Adipose tissue (tissue), 3 donors: ENCODE results near the gene CPEB4. TPM values are rescaled to one million over a fixed set of nuclear protein-coding genes. Genes with fewer than 3 reads are reported as not detected.

Experiments
- H3K27ac ChIP-seq: one replicate; pipeline ENCODE4 v1.5.1; 2013; ENCODE audit warnings: low read depth, low read length
- WGBS, 3 donors: extraction: QIAGEN DNeasy Blood & Tissue Kit; methylation state at CpG; one replicate each; pipeline ENCODE4 v1.1.7; 2013; 5-methylcytosine and 5-hydroxymethylcytosine counted together
- polyA plus RNA-seq, 3 donors: library from polyadenylated mRNA; stranded (reverse); fragments of 200-250 nt; gene quantifications; one replicate each; pipeline ENCODE4 v1.2.3, GENCODE V29; 2013
- donor health status: healthy with polysubstance abuse.
- donor health status: Bipolar disorder and iron deficiency.
- donor health status: healthy.

The CPEB4 gene
- polyA plus RNA-seq, 3 donors = 6.5 to 21.4 (median 11.0) TPM

DNA sequence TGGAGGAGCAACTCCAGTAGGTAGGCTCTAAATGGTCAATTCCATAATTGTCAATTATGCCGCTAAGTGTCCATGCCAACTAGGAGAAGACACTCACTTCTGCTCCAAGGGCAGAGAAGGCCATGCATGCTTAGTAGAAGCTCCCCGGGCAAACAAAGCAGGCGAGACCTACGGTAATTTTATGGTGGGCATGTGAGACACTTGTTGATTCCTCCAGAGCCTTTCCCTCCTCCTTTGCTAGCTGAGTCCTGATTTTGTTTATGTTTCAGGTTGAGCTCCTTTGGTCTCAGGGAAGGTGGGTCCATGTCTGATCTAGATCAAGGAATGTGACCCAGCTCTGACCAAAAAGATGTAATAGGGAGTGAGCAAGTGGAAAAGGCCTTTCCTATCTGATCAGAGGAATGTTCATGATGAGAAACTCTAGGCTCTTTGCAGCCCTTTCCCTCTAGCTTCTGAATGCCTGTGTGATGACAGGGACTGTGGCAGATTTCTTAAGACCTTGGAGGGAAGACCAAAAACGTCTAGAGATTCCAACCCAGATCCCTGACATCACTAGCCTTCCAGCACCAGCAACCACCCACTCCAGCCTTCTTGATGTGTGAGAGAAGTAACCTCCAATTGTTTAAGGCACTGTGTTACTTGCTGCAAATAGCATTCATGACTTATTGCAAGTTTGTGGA, 7.7 kb upstream of the CPEB4 start:
- WGBS, 3 donors = 82 to 85% (median 84%) methylated on average over 5 of the region's 5 CpGs

DNA sequence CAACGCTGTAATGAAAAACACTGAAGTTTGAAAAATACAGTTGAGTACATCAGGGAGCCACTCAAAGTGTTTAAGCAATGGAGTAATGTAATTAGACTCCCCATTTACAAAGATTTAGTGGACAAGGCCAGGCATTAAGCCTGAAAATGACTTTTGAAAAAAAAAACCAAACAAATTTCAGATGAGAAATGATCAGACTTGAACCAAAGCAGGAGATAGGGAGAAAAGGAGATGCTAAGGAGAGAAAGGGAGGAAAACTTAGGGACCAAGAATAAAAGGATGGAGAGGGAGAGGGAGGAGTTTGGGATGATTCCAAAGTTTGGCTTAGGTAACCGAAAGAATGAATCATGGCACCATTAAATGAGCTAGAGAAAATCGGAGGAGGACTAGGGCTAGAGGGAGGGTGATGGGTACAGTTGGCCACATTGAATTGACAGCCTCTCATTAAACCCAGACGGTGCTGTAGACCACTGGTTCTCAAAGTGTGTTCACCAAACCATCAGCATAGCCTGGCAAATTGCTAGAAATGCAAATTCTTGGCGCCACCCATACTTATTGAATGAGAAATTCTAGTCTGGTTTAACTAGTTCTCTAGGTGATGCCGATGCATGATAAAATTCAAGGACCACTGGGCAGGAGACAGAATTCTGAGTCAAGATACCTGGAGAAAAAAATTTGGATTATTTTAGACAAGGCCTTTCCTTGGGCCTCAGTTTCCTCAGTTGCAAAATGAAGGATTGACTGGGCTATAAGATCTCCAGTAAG, 6.2 kb upstream of the CPEB4 start:
- WGBS, 3 donors = 90 to 95% (median 93%) methylated on average over 6 of the region's 6 CpGs
- no peak overlapping the region for H3K27ac ChIP-seq

More for the DNA sequence above, 7.7 kb upstream of the CPEB4 start:
- no peak overlapping the region for H3K27ac ChIP-seq

DNA sequence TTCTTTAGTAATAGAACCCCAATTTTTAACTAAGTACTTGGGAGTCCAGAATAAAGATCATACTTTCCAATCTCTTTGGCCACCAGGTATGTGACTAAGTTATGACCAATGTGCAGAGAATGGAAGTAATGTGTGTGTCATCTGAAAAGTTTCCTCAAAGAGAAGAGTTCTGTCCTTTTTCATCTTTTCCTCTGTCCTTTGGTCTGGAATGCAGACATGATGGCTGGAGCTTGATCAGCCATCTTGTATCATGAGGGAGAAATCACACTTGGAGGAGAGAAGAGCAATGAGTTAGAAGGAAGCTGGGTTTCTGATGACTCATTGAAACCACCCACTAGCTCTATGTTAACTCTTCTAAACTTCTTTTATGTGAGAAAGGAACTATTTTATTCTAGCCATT, 5.5 kb upstream of the CPEB4 start:
- H3K27ac ChIP-seq = no peak overlapping the region

GRCh38 chr5:173883347-173883924, 4.7 kb upstream of the CPEB4 start:
- WGBS, 3 donors = 88 to 92% (median 89%) methylated on average over 3 of the region's 3 CpGs
- no peak overlapping the region for H3K27ac ChIP-seq

- 53 to 74% (median 59%) methylated on average over 2 of the region's 2 CpGs for WGBS, 3 donors
- H3K27ac ChIP-seq = no peak overlapping the region
Observed at GRCh38 chr5:173884402-173885053, 3.6 kb upstream of the CPEB4 start.

GRCh38 chr5:173885054-173885443, 3.1 kb upstream of the CPEB4 start:
- 89 to 96% (median 93%) methylated on average over 1 of the region's 1 CpG for WGBS, 3 donors
- H3K27ac ChIP-seq = no peak overlapping the region

DNA sequence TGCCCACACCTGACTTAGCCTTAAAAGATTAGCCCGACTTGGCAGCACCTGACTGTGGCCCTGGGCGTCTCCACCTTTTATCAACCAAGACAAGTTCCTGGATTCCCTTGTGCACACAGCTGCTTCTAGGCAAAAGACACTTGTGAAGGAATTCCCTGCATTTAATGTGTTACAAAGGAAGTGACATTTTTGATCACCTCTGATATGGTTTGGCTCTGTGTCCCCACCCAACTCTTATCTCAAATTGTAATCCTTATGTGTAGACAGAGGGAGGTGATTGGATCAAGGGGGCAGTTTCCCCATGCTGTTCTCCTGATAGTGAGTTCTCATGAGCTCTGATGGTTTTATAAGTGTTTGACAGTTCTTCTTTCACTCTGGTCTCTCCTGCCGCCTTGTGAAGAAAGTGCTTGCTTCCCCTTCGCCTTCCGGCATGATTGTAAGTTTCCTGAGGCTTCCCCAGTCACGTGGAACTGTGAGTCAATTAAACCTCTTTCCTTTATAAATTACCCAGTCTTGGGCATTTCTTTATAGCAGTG, 2.6 kb upstream of the CPEB4 start:
- no peak overlapping the region for H3K27ac ChIP-seq
- 41 to 61% (median 48%) methylated on average over 6 of the region's 6 CpGs for WGBS, 3 donors

- WGBS, 3 donors = 94 to 97% (median 95%) methylated on average over 2 of the region's 2 CpGs
- H3K27ac ChIP-seq = no peak overlapping the region
Observed at GRCh38 chr5:173886150-173886549, 2.0 kb upstream of the CPEB4 start.

DNA sequence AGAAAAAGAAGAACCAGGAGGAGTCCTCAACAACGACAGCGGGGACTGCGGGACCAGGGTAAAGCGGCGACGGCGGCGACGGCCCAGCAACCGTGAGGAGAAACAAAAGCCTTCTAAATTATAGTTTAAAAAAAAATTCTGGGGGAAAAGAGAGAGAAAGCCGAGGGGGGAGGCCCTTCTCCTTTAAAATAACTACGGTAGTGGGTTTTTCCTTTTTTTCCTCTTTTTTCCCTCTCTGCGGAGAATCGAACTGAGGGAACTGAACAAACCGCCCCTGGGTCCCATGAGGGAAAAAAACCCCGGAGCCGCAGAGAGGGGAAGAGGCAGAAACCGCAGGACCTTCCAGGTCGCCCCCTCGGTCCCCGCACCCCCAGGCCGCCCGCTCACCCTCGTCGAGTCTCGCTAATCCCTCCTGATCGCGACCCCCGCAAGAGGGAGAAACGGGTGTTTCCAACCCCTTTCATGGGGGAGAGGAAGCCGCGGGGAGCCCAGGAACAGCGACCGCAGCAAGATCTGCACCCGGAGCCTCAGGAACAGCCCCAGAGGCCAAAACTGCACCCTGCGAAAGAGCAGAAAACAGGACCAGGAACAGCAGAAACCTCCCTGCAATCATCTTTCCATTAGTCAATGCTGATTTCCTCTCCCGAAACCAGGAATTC, 453 bp downstream of the CPEB4 start:
- H3K27ac ChIP-seq = peak overlapping the region; percentile 83
- WGBS, 3 donors = 0 to 1% (median 0%) methylated on average over 27 to 37 of the region's 37 CpGs

DNA sequence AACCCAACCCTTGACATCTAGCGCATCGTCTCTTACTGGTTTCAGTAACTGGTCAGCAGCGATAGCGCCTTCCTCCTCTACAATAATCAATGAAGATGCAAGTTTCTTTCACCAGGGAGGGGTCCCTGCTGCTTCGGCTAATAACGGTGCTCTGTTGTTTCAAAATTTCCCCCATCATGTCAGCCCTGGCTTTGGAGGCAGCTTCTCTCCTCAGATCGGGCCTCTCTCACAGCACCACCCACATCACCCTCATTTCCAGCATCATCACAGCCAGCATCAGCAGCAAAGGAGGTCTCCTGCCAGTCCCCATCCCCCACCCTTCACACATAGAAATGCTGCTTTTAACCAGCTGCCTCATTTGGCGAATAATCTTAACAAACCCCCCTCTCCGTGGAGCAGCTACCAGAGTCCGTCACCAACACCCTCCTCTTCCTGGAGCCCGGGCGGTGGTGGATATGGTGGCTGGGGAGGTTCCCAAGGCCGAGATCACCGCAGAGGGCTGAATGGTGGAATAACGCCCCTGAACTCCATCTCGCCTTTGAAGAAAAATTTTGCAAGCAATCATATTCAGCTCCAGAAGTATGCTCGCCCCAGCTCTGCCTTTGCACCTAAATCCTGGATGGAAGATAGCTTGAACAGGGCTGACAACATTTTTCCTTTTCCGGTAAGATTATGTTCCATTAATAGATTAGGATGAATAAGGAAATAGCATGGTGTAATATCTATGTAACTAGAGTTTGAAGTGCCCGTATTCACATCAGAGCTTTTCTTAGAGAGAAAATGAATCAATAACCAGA, 2.2 kb downstream of the CPEB4 start:
- 30 to 54% (median 49%) methylated on average over 19 of the region's 19 CpGs for WGBS, 3 donors
- H3K27ac ChIP-seq = no peak overlapping the region

GRCh38 chr5:173891308-173892116, 3.4 kb downstream of the CPEB4 start:
- 21 to 72% (median 65%) methylated on average over 3 of the region's 3 CpGs for WGBS, 3 donors
- no peak overlapping the region for H3K27ac ChIP-seq

GRCh38 chr5:173893192-173893561, 5.0 kb downstream of the CPEB4 start:
- WGBS, 3 donors = 59 to 88% (median 80%) methylated on average over 2 of the region's 2 CpGs
- H3K27ac ChIP-seq = no peak overlapping the region

GRCh38 chr5:173895401-173896165, 7.4 kb downstream of the CPEB4 start:
- H3K27ac ChIP-seq = no peak overlapping the region
- 73 to 84% (median 76%) methylated on average over 5 of the region's 5 CpGs for WGBS, 3 donors

DNA sequence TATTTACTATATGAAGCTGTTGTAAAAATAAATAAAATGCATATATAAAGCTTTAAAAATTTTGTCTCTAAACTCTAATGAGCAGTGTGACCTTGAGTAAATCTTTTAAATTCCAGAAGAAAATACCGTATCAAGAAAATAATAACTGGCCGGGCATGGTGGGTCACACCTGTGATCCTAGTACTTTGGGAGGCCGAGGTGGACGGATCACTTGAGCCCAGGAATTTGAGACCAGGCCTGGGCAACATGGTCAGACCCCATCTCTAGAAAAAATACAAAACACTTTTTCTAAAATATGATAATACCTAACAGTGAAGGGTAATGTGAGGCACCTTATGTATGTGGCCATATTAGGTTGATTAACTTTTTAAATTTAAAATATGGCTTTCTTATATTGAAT, 8.5 kb downstream of the CPEB4 start:
- WGBS, 3 donors = 94 to 98% (median 97%) methylated on average over 4 of the region's 4 CpGs
- no peak overlapping the region for H3K27ac ChIP-seq

GRCh38 chr5:173901705-173902104, 13.6 kb downstream of the CPEB4 start:
- H3K27ac ChIP-seq = no peak overlapping the region
- WGBS, 3 donors = 91 to 97% (median 96%) methylated on average over 3 of the region's 3 CpGs

- WGBS, 3 donors = 62 to 98% (median 95%) methylated on average over 1 of the region's 1 CpG
- H3K27ac ChIP-seq = no peak overlapping the region
Observed at GRCh38 chr5:173902334-173902733, 14.2 kb downstream of the CPEB4 start.
